ENCODE results near the gene MROH2A.

MROH2A gene

GRCh38 chr2:233815861-233816260, 37.7 kb downstream of the MROH2A start:
- Mint-ChIP-seq H3K36me3 (no peaks in the 10 kb centered on the region), H3K27ac (no peak overlapping the region), H3K9me3 (peaks cover 0 to 2% of the 10 kb centered on the region in 2 donors), H3K4me1 (no peaks in the 10 kb centered on the region), H3K27me3 (peaks cover 16 to 36% of the 10 kb centered on the region in 2 donors), H3K4me3 (no peak overlapping the region)
- ATAC-seq (replicated peaks) (no peak), DNase-seq (no peak)

GRCh38 chr2:233816334-233816733, 38.2 kb downstream of the MROH2A start:
- ATAC-seq (replicated peaks) (no peak), DNase-seq (no peak)
- Mint-ChIP-seq H3K4me3 (no peak overlapping the region), H3K27me3 (peaks cover 13 to 32% of the 10 kb centered on the region in 2 donors), H3K27ac (no peak overlapping the region), H3K36me3 (no peaks in the 10 kb centered on the region), H3K9me3 (peaks cover 0 to 2% of the 10 kb centered on the region in 2 donors), H3K4me1 (no peaks in the 10 kb centered on the region)

- Mint-ChIP-seq H3K9me3 (peaks cover 0 to 2% of the 10 kb centered on the region in 2 donors), H3K27me3 (peaks cover 13 to 29% of the 10 kb centered on the region in 2 donors), H3K4me1 (no peaks in the 10 kb centered on the region), H3K36me3 (no peaks in the 10 kb centered on the region), H3K27ac (no peak overlapping the region), H3K4me3 (no peak overlapping the region)
- DNase-seq (no peak), ATAC-seq (replicated peaks) (no peak)
Measured at GRCh38 chr2:233816771-233817170, 38.6 kb downstream of the MROH2A start.

- no peak overlapping the region for H3K27ac Mint-ChIP-seq
- H3K36me3 Mint-ChIP-seq, result no peaks in the 10 kb centered on the region
- ATAC-seq (replicated peaks), result no peak
- DNase-seq, result no peak
- H3K4me3 Mint-ChIP-seq, result no peak overlapping the region
- H3K4me1 Mint-ChIP-seq, result no peaks in the 10 kb centered on the region
- peaks cover 9 to 29% of the 10 kb centered on the region in 2 donors for H3K27me3 Mint-ChIP-seq
- peaks cover 0 to 2% of the 10 kb centered on the region in 2 donors for H3K9me3 Mint-ChIP-seq
Measured at GRCh38 chr2:233817361-233817911, 39.3 kb downstream of the MROH2A start.

- H3K4me3 Mint-ChIP-seq, result no peak overlapping the region
- DNase-seq (no peak), ATAC-seq (replicated peaks) (no peak)
- H3K27me3 Mint-ChIP-seq, result peaks cover 9 to 29% of the 10 kb centered on the region in 2 donors
- H3K9me3 Mint-ChIP-seq, result peaks cover 0 to 2% of the 10 kb centered on the region in 2 donors
- H3K36me3 Mint-ChIP-seq, result no peaks in the 10 kb centered on the region
- H3K4me1 Mint-ChIP-seq, result no peaks in the 10 kb centered on the region
- H3K27ac Mint-ChIP-seq, result no peak overlapping the region
Measured at GRCh38 chr2:233817995-233818638, 40.0 kb downstream of the MROH2A start.

- Mint-ChIP-seq H3K4me1 (no peaks in the 10 kb centered on the region), H3K27me3 (peaks cover 9 to 26% of the 10 kb centered on the region in 2 donors), H3K36me3 (no peaks in the 10 kb centered on the region), H3K4me3 (no peak overlapping the region), H3K9me3 (peaks cover 0 to under 1% of the 10 kb centered on the region in 2 donors), H3K27ac (no peak overlapping the region)
- DNase-seq (no peak), ATAC-seq (replicated peaks) (no peak)
Measured at GRCh38 chr2:233818639-233819621, 40.8 kb downstream of the MROH2A start.

GRCh38 chr2:233819884-233820773, 42.0 kb downstream of the MROH2A start:
- Mint-ChIP-seq H3K9me3 (no peaks in the 10 kb centered on the region), H3K4me1 (no peaks in the 10 kb centered on the region), H3K27ac (no peak overlapping the region), H3K4me3 (no peak overlapping the region), H3K27me3 (peaks cover 9 to 14% of the 10 kb centered on the region in 2 donors), H3K36me3 (no peaks in the 10 kb centered on the region)
- ATAC-seq (replicated peaks) (no peak), DNase-seq (no peak)

GRCh38 chr2:233820774-233821105, 42.6 kb downstream of the MROH2A start:
- Mint-ChIP-seq H3K36me3 (no peaks in the 10 kb centered on the region), H3K9me3 (no peaks in the 10 kb centered on the region), H3K4me1 (no peaks in the 10 kb centered on the region), H3K27me3 (peaks cover 9 to 14% of the 10 kb centered on the region in 2 donors), H3K27ac (no peak overlapping the region), H3K4me3 (no peak overlapping the region)
- ATAC-seq (replicated peaks), result no peak
- DNase-seq, result no peak

GRCh38 chr2:233821196-233821595, 43.1 kb downstream of the MROH2A start:
- H3K4me3 Mint-ChIP-seq, result no peak overlapping the region
- ATAC-seq (replicated peaks) (no peak), DNase-seq (no peak)
- peaks cover 0 to 1% of the 10 kb centered on the region in 2 donors for H3K9me3 Mint-ChIP-seq
- no peaks in the 10 kb centered on the region for H3K4me1 Mint-ChIP-seq
- H3K36me3 Mint-ChIP-seq, result no peaks in the 10 kb centered on the region
- H3K27ac Mint-ChIP-seq, result no peak overlapping the region
- H3K27me3 Mint-ChIP-seq, result peaks cover 9 to 11% of the 10 kb centered on the region in 2 donors

GRCh38 chr2:233821709-233822100, 43.6 kb downstream of the MROH2A start:
- no peak for ATAC-seq (replicated peaks)

GRCh38 chr2:233822101-233822771, 44.1 kb downstream of the MROH2A start:
- Mint-ChIP-seq H3K27me3 (peaks cover 2 to 6% of the 10 kb centered on the region in 2 donors), H3K4me3 (no peak overlapping the region), H3K9me3 (peaks cover 0 to 2% of the 10 kb centered on the region in 2 donors), H3K4me1 (no peaks in the 10 kb centered on the region), H3K36me3 (no peaks in the 10 kb centered on the region), H3K27ac (no peak overlapping the region)
- no peak for ATAC-seq (replicated peaks)
- no peak for DNase-seq

More at GRCh38 chr2:233821709-233822100, 43.6 kb downstream of the MROH2A start:
- Mint-ChIP-seq H3K27me3 (peaks cover 6 to 9% of the 10 kb centered on the region in 2 donors), H3K4me3 (no peak overlapping the region), H3K4me1 (no peaks in the 10 kb centered on the region), H3K36me3 (no peaks in the 10 kb centered on the region), H3K27ac (no peak overlapping the region), H3K9me3 (peaks cover 0 to 2% of the 10 kb centered on the region in 2 donors)
- no peak for DNase-seq

- DNase-seq (no peak), ATAC-seq (replicated peaks) (no peak)
- H3K9me3 Mint-ChIP-seq, result peaks cover 0 to 2% of the 10 kb centered on the region in 2 donors
- H3K4me3 Mint-ChIP-seq, result no peak overlapping the region
- peaks cover 0 to 2% of the 10 kb centered on the region in 2 donors for H3K27me3 Mint-ChIP-seq
- H3K4me1 Mint-ChIP-seq, result no peaks in the 10 kb centered on the region
- no peaks in the 10 kb centered on the region for H3K36me3 Mint-ChIP-seq
- H3K27ac Mint-ChIP-seq, result no peak overlapping the region
Measured at GRCh38 chr2:233822781-233823730, 44.9 kb downstream of the MROH2A start.
